Measurements from ENCODE around the gene SMTN.

Gene SMTN

GRCh38 chr22:31130873-31131272, 49.8 kb downstream of the SMTN start:
- DNase-seq: peak in 1 of 2 experiments; percentile 17

GRCh38 chr22:31133911-31134310, 52.8 kb downstream of the SMTN start:
- DNase-seq: no peak

- DNase-seq: no peak
Measured at GRCh38 chr22:31134688-31135087, 53.6 kb downstream of the SMTN start.

- DNase-seq: no peak
Measured at GRCh38 chr22:31135706-31136105, 54.6 kb downstream of the SMTN start.

- no peak for DNase-seq
Measured at GRCh38 chr22:31136155-31136554, 55.0 kb downstream of the SMTN start.

GRCh38 chr22:31136711-31137110, 55.6 kb downstream of the SMTN start:
- DNase-seq: no peak

GRCh38 chr22:31137721-31138120, 56.6 kb downstream of the SMTN start:
- no peak for DNase-seq

- DNase-seq: no peak
Measured at GRCh38 chr22:31138126-31138525, 57.0 kb downstream of the SMTN start.

- DNase-seq: no peak
Measured at GRCh38 chr22:31139066-31139465, 57.9 kb downstream of the SMTN start.

- peak; percentile 85 to 95 for DNase-seq
Measured at GRCh38 chr22:31139866-31140716, 59.0 kb downstream of the SMTN start, which contains the start of gene PLA2G3. PLA2G3 (minus strand) TSS chr22:31140508; CDS start chr22:31140354, 154 bp downstream.

- no peak for DNase-seq
Measured at GRCh38 chr22:31140746-31141145, 59.6 kb downstream of the SMTN start.

- no peak for DNase-seq
Measured at GRCh38 chr22:31141551-31141950, 60.4 kb downstream of the SMTN start.

GRCh38 chr22:31142285-31142684, 61.2 kb downstream of the SMTN start:
- no peak for DNase-seq

- DNase-seq: no peak
Measured at GRCh38 chr22:31143038-31143437, 61.9 kb downstream of the SMTN start.

- DNase-seq: no peak
Measured at GRCh38 chr22:31143537-31143936, 62.4 kb downstream of the SMTN start.

GRCh38 chr22:31144223-31144622, 63.1 kb downstream of the SMTN start:
- no peak for DNase-seq

GRCh38 chr22:31148488-31148887, 67.4 kb downstream of the SMTN start:
- no peak for DNase-seq

GRCh38 chr22:31148953-31149627, 68.0 kb downstream of the SMTN start:
- peak; percentile 70 to 83 for DNase-seq

- DNase-seq: no peak
Measured at GRCh38 chr22:31150615-31151014, 69.5 kb downstream of the SMTN start.

- DNase-seq: no peak
Measured at GRCh38 chr22:31151872-31152271, 70.8 kb downstream of the SMTN start.

GRCh38 chr22:31153357-31153756, 72.2 kb downstream of the SMTN start:
- DNase-seq: no peak
